NCI-H510A treated with DMSO at 0.1 percent for 48 hours (cell line): Measurements from ENCODE around the gene AADAC.
"Not testable (repeated sequence)": the region's sequence is repeated elsewhere in the genome, so short reads cannot be mapped to it uniquely, and the experiment has no call there.

Experiments used
- DNase-seq: peaks from one replicate; lab custom pipeline; 2025; lab: John Stamatoyannopoulos, UW

Gene AADAC

GRCh38 chr3:151813799-151814198 lies at the start of gene AADAC:
AADAC (plus strand) TSS chr3:151814116; CDS start chr3:151814163, 47 bp downstream.
- DNase-seq: no peak

- not testable (repeated sequence) for DNase-seq
Measured at GRCh38 chr3:151764699-151765098, 49.2 kb upstream of the AADAC start.

GRCh38 chr3:151765685-151766084 lies 48.2 kb upstream of the AADAC start:
- no peak for DNase-seq

- DNase-seq: no peak
Measured at GRCh38 chr3:151766454-151766853, 47.5 kb upstream of the AADAC start.

GRCh38 chr3:151768393-151768930 lies 45.5 kb upstream of the AADAC start:
- DNase-seq: no peak

- no peak for DNase-seq
Measured at GRCh38 chr3:151769175-151769574, 44.7 kb upstream of the AADAC start.

GRCh38 chr3:151770956-151771355 lies 43.0 kb upstream of the AADAC start:
- DNase-seq: no peak

GRCh38 chr3:151772825-151773480 lies 41.0 kb upstream of the AADAC start:
- no peak for DNase-seq

GRCh38 chr3:151774235-151774634 lies 39.7 kb upstream of the AADAC start:
- no peak for DNase-seq

- DNase-seq: no peak
Measured at GRCh38 chr3:151774910-151775309, 39.0 kb upstream of the AADAC start.

- no peak for DNase-seq
Measured at GRCh38 chr3:151775314-151776258, 38.3 kb upstream of the AADAC start.

GRCh38 chr3:151776259-151776740 lies 37.6 kb upstream of the AADAC start:
- no peak for DNase-seq

- DNase-seq: no peak
Measured at GRCh38 chr3:151777880-151778279, 36.0 kb upstream of the AADAC start.

GRCh38 chr3:151787626-151788025 lies 26.3 kb upstream of the AADAC start:
- DNase-seq: no peak

GRCh38 chr3:151788401-151788800 lies 25.5 kb upstream of the AADAC start:
- DNase-seq: no peak

GRCh38 chr3:151789853-151790463 lies 24.0 kb upstream of the AADAC start:
- DNase-seq: no peak

- DNase-seq: not testable (repeated sequence)
Measured at GRCh38 chr3:151790763-151791162, 23.2 kb upstream of the AADAC start.

- DNase-seq: no peak
Measured at GRCh38 chr3:151792411-151792810, 21.5 kb upstream of the AADAC start.

- no peak for DNase-seq
Measured at GRCh38 chr3:151793636-151794035, 20.3 kb upstream of the AADAC start.

GRCh38 chr3:151794080-151794479 lies 19.8 kb upstream of the AADAC start:
- DNase-seq: no peak

- no peak for DNase-seq
Measured at GRCh38 chr3:151795276-151795675, 18.6 kb upstream of the AADAC start.

- DNase-seq: no peak
Measured at GRCh38 chr3:151796105-151796680, 17.7 kb upstream of the AADAC start.
